Activated naive CD4-positive, alpha-beta T cell (primary cell): ENCODE results near the gene MBP.

Experiments used
- DNase-seq, 4 experiments: peaks; one replicate each; lab custom pipeline; 2025; lab: John Stamatoyannopoulos, UW

Gene MBP

DNA sequence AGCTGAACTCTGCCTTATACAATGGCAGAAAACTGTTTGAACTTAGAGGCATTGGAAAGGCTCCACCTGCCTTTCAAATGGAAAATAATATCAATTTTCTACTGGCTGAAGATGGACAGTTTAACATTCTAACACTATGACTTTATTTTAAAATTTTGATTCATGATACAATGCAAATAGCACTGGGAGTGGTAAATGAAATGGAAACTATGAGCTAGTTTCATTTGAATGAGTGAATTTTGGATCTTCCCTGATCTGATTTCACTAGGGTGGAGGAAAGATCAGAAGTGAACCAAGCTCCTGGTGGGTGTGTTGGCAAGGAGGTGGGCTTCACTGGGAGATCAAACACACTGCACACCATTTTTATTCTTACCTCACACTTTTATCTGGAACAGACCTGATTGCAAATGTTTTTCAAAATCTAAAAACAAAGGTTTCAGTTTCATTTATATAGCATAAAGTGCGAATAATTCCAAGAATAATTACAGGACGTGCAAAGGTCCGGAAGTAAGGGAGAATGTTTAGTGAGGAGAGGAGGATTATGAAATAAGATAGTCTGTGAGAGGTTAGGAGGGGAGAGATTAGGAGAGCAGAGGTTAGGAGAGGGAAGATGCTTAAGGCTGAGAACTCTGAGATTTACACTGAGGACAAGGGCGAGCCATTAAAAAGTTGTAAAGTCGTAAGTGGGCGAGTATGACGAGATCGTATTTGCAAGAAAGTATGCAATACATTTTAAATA lies 18.6 kb upstream of the MBP start:
- no peak for DNase-seq

DNA sequence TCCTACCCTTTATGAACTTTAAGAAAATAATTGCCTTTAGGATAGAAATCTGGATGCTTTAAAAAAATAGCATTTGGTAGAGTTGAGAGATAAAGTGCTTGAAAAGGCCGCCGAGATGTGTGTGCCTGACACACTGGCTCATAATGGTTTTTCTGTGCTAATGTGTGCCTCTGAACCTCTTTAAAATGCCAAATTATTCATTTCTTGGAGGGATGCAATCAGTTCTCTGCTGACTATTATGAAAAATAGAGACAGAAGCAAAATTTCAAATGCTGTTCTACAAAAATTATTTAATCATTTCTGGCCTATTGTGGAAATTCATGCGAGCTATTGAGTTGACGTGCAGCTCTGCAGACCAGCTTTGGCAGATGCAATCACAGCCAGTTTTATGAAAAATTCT lies 18.0 kb upstream of the MBP start:
- DNase-seq = no peak

DNA sequence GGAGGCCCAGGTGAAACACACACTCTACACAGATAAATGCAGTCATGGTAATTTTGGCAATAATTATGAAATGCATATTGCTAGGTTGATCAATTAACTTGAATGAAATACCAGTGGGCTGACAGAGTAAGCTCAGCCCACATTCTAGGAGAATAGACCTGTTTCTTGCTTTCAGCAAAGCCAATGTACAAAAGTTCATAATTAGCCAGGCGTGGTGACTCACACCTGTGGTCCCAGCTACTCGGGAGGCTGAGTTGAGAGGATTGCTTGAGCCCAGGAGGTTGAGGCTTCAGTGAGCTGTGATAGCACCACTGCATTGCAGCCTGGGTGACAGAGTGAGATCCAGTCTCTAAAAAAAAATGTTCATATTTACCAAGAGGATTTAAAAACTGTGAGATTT lies 15.7 kb upstream of the MBP start:
- no peak for DNase-seq

DNA sequence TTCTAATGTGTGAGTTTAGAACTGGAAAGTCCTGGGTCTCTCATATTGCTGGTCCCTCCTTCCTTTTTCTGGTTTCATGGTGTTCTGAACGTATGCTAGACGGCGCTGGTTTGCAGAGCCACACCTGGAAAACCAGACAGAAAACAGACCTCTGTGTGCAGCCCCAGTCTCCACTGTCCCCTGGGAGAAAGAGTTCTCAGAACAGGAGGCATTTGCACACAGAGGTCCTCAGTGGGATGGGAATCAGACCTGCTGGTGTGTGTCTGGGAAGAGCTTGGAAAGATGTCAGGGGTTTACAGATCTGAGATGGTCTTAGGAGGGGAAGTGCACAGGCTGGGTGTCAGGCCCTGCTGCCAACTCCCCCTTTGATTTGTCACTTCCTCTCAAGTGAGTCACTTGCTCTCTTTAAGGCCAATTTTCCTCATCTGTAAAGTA lies 14.9 kb upstream of the MBP start:
- no peak for DNase-seq

DNA sequence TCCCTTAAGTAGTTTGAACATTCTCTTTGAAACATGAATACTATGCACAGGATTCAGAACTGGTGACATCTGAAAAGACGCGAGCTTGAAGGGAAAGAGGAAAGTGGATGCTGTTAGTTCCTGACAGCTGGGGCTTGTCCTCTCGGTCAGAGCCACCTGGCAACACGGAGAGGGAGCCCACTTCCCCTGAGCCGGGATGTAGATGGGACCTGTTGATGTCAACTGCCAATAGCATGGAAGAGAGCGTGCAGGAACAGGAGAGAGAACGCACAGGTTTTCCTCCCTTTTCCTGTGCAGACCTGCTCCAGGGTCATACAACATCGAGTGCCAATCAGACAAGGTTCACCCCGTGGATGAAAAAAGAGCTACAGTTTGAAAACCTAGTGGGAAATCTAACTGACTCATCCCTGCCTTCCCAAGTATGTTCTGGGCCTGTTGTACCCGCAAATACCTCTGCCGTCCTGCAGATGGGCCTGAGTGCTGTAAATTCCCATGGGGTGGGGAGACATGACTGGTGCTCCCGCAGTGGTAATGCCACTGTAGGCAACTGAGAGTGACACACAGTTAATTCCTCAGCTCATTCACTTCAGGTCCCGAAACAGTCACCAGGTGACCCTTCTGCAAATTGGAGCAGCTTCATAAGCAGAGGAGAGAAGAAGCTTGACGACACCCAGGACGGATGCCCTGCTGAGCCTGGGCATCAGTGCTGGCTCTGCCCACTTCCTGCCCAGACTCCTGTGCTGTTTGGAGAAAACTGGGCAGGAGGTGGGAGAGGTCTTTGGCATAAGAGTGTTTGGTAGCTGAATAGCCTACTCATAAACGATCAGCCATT lies 13.9 kb upstream of the MBP start:
- no peak for DNase-seq

DNA sequence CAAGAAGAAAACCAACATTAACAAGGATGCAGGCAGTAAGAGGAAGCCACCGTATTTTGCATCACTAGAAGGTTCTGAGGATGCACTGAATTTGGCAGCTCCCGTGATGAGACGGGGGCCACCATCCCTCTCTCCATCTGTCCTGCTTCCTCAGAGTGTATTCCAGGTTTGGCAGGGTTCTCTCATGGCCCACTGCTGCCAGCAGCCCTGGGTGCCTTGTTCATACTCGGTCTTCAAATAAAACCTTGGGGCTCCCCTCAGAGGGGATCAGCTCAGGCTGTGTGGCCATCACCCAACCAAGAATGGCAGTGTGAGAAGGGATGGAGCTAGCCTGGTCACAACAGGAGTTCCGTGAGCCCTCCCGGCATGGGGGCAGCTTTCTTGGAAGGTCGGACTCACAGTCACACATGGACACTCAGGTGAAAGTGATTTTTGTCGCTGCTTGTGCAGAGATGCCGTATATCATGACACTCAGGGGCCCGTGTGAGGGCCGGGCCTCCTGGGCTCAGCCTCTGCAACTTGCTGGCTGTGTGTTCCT lies 12.8 kb upstream of the MBP start:
- no peak for DNase-seq

DNA sequence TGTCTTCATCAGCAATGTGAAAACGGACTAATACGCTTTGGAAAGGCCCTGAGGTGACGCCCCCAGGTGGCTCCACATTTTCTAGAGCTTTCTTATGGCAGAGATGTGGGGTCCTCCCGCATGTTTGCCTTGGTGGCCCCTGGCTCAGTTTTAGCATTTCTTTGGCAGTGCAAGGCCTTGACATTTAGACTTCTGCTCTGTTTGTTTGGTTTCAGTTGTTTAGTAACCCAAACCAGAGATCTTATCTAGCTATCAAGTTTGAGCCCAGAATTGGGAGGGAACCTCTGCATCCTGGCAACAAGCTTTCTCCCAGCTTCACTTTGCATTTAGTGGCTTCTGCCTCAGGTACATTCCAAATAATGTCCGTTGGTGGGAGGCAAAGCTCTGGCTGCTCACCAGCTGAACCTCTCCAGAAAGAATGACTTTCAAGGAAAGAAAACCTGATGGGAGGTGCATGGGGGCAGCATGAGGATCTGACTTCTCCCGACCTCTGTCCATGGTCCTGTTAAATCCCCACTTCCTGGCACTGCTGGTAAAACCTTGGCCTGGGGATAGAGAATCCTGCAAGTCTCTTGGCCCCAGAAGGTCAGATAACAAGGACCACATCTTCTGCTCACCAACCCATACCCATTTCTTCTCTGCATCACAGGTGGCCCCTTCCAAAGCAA lies 12.0 kb upstream of the MBP start:
- no peak for DNase-seq

DNA sequence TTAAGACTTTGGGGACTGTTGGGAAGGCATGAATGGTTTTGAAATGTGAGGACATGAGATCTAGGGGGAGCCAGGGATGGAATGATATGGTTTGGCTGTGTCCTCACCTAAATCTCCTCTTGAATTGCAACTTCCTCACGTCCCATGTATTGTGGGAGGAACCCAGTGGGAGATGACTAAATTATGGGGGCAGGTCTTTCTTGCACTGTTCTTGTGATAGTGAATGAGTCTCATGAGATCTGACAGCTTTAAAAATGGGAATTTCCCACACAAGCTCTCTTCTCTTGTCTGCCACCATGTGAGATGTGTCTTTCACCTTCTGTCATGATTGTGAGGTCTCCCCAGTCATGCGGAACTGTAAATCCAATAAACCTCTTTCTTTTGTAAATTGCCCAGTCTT lies 11.5 kb upstream of the MBP start:
- no peak for DNase-seq

DNA sequence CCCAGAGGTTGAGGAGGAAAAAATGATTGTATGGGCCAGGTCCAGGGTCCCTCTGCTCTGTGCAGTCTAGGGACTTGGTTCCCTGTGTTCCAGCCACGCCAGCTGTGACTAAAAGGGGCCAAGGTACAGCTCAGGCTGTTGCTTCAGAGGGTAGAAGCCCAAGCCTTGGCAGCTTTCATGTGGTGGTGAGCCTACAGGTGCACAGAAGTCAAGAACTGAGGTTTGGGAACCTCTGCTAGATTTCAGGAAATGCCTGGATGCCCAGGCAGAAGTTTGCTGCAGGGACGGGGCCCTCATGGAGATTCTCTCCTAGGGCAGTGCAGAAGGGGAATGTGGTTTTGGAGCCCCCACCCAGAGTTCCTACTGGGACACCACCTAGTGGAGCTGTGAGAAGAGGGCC lies 10.6 kb upstream of the MBP start:
- DNase-seq = no peak

DNA sequence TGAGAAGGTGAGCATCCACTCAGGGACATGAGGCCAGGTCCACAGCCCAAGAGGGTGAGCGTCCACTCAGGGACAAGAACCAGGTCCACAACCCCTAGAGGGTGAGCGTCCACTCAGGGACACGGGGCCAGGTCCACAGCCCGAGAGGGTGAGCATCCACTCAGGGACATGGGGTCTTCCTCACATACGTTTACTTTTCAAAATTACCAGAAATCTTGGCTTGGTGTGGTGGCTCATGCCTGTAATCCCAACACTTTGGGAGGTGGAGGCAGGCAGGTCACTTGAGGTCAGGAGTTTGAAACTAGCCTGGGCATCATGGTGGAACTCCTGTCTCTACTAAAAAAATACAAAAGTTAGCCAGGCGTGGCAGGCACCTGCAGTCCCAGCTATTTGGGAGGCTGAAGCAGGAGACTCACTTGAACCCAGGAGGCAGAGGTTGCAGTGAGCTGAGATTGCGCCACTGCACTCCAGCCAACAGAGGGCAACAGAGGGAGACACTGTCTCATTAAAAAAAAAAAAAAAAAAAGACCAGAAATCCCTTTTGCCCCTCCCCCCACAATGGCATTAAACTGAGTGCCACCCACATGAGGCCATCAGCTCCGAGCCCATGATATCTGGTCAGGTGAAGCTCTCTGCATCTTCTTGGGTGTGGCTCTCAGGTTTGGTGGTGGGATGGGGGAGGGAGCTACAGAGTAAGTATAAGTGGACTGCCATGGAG lies 9.0 kb upstream of the MBP start:
- no peak for DNase-seq

DNA sequence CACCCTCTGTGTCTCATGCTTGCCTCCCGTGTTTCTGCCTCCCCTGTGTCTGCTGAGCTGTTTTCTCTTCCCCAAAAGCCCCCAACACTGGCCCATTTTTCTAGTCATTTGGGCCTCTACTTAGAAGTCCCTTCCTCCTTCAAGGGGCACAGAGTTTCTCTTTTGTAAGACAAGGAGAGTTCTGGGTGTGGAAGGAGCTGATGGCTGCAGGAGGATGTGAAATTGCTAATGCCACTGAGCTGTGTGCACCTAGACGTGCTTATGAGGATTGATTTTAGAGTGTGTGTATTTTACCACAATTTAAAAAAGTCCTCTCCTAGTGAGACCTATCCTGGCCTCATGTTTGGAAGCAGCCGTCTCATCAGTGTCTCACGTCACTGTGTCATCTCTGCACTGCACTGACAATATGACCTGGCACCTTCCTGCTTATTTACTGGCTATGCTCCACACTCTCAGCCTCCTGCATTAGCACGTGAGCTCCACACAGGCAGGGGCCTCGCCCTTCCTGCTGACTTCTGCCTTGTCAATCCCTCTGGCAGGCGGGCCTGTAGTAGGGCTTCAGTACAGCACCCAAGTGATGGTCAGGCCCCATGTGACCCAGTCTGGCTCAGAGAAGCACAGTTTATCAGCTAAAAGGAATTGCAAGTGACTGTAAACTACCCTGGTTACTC lies 8.0 kb upstream of the MBP start:
- peak in 1 of 4 experiments; percentile 37 for DNase-seq

DNA sequence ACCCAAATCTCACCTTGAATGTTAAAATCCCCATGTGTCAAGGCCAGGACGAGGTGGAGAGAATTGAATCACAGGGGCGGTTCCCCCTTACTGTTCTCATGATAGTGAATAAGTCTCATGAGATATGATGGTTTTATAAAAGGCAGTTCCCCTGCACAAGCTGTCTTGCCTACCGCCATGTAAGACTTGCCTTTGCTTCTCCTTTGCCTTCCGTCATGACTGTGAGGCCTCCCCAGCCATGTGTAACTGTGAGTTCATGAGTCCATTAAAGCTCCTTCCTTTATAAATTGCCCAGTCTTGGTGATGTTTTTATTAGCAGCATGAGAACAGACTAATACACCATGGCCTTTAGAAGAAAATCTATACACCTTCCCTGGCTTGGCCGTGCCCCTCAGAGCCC lies 7.4 kb upstream of the MBP start:
- DNase-seq = no peak

DNA sequence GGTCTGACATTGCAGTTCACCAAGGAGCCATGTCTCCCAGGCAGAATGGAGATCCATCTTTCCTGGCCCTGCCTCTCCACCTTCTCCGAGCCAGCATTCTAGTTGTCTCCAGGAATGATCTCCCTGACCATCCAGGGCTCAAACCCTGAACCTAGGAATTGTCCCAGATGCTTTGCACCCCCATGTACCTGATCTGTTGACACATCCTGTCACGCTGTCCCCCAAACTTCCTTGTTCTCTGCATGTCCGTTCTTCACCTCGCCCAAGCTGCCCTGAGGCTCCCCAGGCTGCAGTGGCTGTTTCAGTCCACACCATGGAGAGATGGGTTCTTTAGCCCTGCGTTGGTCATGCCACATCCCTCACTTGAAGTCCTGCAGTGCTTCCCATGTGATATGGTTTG lies 7.0 kb upstream of the MBP start:
- DNase-seq = no peak

DNA sequence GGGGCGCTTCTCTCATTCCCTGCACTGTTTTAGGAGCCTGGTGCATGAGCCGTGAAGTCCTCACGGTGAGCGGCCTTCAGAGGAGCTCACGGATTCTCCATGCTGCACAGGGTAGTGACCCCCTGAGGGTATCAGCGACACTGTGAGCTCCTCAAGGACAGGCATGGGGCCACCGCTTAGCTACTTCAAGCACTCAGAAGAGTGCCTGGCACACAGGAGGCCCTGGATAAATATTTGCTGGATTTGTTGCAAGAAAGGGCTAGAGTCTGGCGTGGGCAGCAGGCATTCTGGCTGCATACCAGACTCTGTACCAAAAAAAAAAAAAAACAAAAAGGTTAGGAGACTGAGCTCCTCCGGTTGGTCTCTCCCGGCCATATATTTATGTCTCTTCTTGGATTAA lies 5.7 kb upstream of the MBP start:
- DNase-seq = no peak

DNA sequence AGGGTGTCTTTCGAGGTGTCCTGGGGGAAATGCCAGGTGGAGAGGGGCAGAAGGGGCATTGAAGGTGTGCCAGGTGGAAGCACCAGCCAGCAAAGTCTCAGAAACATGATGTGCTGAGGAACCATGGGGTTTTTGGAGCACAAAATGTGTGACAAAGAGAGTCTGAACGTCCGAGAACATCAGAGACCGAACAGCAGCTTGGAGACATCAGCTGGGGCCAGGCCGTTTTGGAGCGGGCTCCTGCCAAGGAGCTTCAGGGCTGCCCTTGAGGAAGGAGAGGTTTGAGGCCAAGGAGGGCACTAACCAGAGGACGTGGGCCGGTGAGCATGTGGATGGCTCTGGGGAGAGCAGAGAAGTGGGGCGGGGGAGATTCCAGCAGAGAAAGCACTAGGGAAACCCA lies 5.3 kb upstream of the MBP start:
- DNase-seq = no peak

DNA sequence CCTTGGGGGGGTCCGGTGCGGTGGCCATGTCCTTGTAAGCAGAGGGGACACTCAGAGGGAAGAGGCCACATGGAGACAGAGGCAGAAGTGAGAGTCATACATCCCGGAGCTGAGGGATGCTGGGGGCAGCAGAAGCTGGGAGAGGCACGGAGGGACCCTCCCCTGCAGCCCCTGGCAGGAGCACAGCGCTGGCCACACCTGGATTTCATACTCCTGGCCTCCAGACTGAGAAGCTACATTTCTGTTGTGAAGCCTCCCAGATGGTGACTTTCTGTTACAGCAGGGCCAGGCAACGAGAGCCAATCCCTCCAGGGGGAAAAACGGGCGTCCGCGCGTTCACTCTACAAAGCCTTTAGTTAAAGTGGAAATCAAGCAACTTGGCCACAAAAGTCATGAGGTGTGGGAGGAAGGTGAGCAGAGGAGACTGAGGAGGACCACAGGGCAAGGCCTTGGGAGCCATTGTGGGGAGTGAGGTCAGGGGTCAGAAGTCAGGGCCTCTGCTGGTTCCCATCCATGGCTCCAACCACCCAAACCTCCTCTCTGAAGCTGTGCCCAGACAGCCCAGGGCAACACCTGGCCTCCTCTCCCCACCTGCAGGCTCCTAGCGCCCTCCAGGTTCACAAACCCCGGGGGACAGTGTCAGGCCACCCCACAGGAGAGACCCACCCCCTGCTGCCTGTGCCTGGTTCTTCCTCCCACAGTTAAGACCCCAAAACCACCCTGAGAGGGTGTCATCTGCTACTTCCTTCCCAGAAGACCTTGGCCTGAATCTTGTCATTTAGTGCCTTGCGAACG lies 4.5 kb upstream of the MBP start:
- DNase-seq = no peak

DNA sequence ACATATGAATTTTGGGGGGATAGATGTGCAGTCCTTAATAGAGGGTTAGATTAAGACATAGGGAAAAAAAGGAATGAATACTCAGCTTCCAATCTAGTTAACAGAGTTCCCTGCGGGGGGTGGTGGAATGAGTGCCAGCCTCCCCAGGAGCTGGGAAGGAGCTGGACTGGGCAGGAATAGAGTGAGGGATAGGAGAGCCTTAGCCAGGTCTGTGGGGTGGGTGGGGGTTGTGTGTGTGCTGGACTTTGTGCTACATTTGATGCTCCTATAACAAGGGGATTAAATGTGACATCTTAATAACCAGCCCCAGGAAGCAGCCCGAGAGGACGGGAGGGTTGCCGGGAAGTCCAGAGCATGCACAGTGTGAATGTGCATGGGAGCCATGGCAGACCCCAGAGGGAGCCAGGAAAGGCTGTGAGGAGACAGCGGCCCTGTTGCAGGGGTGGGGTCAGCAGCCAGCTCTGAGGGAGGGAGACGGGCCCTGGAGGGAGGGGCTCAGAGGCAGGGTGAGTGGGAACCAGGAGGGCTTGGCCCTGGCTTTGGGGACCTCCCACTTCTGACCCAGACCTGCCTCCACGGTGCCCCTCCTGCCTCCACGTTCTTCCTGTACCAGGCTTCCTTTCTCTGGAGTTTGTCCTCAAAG lies 3.6 kb upstream of the MBP start:
- DNase-seq = no peak

DNA sequence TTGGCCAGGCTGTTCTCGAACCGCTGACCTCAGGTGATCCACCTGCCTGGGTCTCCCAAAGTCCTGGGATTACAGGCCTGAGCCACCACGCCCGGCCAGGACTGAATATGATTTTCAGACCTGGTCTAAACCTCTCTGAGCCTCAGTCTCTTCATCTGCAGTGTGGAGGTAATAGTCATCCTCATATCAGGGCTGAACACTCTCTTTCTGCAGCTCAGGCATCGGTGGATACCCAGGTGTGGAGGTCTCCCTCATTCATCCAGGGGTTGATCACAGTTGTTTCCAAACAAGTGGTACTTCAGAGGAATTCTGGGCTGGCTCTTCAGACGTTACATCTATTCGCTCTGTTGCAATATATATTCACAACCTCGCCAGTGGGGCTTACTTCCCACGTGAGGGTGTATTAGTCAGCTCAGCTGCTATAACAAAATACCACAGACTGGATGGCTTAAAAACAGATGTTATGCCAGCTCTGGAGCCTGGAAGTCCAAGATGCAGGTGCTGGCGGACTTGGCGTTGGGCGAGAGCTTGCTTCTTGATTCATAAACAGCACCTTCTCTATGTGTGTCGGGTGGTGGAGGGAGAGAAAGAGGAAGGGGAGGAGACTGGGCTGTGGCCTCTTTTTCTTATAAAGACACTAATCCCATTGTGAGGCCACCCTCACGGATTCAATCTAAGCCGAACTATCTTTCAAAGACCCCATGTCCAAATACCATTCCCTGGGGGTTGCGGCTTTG lies 2.9 kb upstream of the MBP start:
- DNase-seq = no peak

DNA sequence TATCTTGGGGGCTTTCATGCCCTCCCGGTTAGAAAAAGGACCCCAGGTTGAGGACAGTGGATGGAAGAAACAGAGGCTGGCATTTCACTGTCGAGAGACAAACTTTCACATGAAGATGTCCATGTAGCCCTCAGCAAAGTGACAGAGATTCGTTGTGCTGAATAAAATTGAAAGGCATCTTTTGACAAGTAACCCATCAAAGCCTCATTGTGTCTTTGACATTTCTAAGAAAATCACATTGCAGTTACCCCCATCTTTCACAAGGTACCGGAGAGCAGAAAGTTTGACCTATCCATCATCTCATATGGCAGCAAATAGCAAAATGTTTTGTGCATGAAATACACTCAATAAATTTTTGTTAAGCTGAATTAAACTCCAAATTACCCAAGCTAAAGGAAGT lies 2.0 kb upstream of the MBP start:
- DNase-seq = no peak
